Lung microvascular endothelial cell (primary cell): ENCODE data around the gene KANK4. TPM values are rescaled to one million over a fixed set of nuclear protein-coding genes. Genes with fewer than 3 reads are reported as not detected.
"Not testable (repeated sequence)": the region's sequence is repeated elsewhere in the genome, so short reads cannot be mapped to it uniquely, and the experiment has no call there.

Experiments
- DNase-seq, 2 donors: peaks; one replicate each; pipeline versions ENCODE4 v3.0.0 to v3.0.0-alpha.2; 2010; ENCODE audit warnings: low read depth in 2 of 2
- total RNA-seq: library from RNA; depleted of rRNA; stranded (reverse); fragments of >200 nt; gene quantifications from 2 replicates; pipeline ENCODE4 v1.2.1, GENCODE V29; 2014

Gene KANK4
- total RNA-seq, 1 donor from 2014 or later: not detected

GRCh38 chr1:62238507-62238906 is 80.7 kb downstream of the KANK4 start:
- no peak for DNase-seq

DNA sequence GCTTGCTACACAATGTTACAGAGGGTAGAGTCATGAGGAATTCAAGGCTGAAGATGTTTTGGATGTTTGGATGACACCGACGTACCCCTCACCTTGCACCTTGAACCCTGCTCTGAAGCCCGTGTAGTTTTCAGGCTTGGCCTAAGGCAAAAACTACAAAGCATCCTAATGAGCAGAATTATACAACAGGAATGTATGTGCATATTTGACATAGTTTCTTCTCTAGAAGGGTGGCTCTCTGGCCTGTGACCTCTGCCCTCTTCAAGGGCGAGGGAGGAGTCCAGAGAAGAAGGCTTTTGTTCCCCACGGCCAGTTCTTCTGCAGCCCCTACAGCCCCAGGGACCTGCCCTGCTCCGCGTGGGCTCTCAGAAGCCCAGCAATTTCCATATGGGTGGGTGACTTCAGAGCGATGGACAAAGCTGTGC is 81.3 kb downstream of the KANK4 start:
- DNase-seq: no peak

DNA sequence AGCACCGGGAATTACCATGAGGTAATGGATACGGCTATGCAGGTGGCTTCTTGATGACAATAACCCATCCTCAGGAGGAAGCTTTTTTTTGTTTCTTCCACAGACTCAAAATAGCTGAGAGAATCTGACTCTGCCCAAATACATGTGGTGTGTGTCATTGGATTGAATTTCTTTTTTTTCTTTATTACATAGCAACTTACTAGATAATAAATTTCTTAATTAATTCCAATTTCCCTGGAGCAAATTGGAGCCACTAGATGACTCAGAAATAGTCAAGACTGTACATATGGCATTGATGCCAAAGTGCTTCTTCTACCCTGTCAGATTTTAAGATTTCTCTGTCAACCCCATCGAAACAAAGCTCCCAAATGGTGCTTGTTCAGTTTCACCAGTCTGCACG is 81.9 kb downstream of the KANK4 start:
- DNase-seq: no peak

- no peak for DNase-seq
Observed at GRCh38 chr1:62235576-62235975, 83.7 kb downstream of the KANK4 start.

DNA sequence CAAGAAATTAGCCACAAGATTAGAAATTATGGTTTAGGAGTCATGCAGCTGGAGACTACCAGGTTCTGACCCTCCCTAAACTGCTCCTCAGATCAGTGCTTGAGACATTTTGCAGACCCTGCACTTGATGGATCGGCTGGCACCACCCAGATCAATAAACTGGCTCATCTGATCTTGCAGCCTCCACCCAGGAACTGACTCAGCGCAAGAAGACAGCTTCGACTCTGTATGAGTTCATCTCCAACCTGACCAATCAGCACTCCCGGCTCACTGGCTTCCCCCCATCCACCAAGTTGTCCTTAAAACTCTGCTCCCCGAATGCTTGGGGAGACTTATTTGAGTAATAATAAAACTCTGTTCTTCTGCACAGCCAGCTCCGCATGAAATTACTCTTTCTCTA is 84.5 kb downstream of the KANK4 start:
- DNase-seq: no peak

GRCh38 chr1:62233926-62234450 is 85.2 kb downstream of the KANK4 start:
- no peak for DNase-seq

DNA sequence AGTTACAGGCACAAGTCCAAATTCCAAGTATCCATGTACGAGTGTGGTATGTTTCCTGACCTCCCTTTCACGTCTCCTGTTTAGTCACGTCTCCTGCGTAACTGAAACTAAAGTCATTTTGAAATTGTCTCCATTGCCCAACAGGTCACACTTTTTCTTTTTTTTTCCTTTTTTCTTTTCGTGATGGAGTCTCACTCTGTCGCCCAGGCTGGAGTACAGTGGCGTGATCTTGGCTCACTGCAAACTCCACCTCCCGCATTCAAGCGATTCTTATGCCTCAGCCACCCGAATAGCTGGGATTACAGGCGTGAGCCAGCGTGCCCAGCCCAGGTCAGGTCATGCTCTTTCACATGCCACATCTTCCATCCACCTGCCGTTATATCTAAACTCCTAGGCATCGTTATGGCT is 86.4 kb downstream of the KANK4 start:
- DNase-seq: no peak

GRCh38 chr1:62230718-62231117 is 88.5 kb downstream of the KANK4 start:
- DNase-seq: no peak

DNA sequence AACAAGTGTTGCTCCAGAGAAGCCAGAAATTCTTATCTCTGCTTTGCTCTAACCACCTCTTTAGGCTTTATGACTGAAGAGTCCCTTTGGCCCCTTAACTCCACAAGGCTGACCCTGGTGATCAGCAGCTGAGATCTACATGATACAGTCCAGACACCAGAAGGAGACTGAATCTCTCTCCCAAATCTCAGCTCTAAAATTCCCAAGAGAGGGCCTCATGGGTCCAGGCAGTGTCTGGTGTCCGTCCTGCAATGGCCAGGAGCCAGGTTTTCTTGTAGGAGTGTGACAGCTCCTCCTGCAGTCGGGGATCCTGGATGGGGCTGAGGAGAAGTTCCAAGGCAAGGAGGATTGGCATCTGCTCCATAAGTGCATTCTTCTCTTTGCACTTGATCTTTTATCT is 89.3 kb downstream of the KANK4 start:
- DNase-seq: no peak

GRCh38 chr1:62229468-62229867 is 89.8 kb downstream of the KANK4 start:
- DNase-seq: no peak

GRCh38 chr1:62228883-62229187 is 90.4 kb downstream of the KANK4 start:
- DNase-seq: no peak

DNA sequence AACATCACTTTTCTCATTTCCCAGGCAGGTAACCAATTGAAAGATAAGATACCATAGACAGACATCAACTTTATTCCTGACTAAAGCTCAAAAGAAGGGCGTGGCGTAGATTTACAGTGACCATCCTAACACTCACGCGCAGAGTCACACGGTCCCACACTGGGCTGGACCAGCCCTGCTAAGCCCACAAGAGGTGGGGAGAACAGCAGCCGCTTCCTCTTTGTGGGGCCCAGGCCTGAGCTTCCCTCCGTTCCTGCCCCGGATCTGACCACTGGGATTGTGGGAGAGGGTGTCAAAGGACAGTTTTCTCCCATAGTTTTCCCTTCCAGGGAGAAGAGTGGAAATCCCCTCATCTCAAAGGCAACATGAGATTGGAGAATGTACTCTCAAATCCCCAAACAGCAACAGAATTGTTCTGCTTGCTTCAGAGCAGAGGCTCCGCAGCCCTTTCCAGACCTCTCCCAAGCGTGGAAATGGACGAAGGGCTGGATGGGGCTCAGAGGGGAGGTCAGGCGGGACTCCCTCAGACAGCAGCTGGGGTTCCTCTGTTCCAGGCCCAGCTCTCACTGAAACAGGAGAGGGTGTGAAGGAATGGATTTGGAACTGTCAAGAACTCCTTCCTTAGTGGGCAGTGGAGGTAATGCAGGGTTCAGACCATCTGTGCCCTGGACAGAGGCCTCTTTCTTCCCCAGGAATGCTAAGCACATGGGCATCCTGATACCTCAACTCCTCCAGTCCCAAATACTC is 90.9 kb downstream of the KANK4 start:
- DNase-seq: no peak

DNA sequence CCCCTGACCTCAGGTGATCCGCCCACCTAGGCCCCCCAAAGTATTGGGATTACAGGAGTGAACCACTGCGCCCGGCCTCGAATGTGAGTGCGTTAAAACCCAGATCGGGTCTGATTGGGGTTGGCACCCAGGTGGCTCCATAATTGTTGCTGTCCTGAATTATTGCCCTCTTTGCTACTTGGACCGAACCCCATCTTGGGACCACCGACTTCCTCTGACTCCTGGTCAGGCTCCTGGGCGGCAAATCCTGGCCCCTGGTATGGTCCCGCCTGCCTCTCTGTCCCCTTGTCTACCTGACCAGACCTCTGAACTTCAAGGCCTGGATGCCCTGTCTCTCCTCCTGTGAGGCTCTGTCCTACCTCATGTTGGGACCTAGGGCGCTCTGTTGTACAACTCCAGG is 91.7 kb downstream of the KANK4 start:
- DNase-seq: no peak

GRCh38 chr1:62224182-62224581 is 95.1 kb downstream of the KANK4 start:
- DNase-seq: no peak

DNA sequence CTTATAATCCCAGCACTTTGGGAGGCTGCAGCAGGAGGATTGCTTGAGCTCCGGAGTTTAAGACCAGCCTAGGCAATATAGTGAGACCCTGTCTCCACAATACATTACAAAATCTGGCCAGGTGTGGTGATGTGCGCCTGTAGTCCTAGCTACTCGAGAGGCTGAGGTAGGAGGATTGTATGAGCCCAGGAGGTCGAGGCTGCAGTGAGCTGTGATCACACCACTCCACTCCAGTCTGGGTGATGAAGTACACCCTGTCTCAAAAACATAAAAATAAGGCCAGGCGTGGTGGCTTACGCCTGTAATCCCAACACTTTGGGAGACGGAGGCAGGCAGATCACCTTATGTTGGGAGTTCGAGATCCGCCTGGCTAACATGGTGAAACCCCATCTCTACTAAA is 96.9 kb downstream of the KANK4 start:
- no peak for DNase-seq

DNA sequence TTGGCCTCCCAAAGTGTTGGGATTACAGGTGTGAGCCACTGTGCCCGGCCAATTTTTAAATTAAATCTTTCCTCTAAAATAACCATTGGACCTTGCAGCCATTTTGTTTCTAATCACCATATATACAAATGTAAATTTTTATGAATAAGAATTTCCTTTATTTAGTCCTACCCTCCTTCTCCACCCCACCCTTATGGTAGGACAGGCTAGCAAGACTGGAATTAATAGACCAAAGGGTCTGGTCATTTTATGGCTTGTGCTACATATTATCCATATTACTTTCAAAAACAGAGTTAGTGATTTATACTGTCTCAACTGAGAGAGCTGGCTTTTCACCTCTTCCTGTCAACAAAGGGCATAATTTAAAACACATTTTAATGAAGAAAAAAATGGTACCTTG is 98.1 kb downstream of the KANK4 start:
- no peak for DNase-seq

DNA sequence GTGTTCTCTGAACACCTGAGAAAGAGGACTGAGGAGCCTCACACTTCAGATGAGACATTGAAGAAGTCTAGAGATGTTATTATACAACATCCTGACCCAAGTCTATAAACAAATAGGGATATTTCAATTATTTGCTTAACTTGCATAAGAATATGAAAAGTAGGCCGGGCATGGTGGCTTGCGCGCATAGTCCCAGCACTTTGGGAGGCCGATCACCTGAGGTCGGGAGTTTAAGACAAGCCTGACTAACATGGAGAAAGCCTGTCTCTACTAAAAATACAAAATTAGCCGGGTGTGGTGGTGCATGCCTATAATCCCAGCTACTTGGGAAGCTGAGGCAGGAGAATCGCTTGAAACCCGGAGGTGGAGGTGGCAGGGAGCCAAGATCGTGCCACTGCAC is 98.8 kb downstream of the KANK4 start:
- not testable (repeated sequence) for DNase-seq

- DNase-seq: no peak
Observed at GRCh38 chr1:62218604-62219003, 100.6 kb downstream of the KANK4 start.

DNA sequence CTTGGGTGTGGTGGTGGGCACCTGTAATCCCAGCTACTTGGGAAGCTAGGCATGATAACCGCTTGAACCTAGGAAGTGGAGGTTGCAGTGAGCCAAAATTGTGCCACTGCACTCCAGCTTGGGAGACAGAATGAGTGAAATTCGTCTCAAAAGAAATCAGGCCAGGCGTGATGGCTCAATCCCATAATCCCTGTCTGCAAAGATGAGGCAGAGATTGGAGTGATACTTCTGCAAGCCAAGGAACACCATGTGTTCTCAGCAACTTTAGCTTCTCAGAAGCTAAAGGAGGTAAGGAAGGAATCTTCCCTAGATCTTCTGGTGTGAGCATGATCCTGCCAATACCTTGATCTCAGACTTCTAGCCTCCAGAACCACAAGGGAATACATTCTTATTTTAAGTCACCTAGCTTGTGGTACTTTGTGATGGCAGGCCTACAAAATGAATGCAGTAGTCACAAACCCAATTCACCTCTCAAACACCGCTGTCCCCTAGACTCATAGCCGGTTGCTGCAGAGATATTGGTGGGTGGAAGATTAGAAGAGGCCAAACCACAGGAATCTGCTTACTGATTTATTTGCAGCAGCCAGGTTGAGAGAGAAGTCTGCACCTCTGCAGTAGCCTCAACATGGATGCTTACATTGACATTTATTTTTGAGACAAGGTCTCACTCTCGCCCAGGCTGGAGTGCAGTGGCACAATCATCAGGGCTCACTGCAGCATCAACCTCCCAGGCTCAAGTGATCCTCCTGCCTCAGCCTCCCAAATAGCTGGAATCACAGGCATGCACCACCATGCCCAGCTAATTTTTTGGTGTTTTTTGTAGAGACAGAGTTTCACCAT is 105.9 kb downstream of the KANK4 start:
- DNase-seq: no peak

DNA sequence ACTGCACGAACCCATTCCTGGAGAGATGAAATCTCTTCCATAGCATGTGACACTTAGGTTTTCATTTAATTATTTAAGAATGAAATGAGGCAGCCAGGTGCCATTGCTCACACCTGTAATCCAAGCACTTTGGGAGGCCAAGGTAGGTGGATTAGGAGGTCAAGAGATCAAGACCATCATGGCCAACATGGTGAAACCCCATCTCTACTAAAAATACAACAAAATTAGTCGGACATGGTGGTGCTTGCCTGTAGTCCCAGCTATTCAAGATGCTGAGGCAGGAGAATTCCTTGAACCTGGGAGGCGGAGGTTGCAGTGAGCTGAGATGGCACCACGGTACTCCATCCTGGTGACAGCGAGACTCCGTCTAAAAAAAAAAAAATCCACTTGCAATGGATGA is 106.8 kb downstream of the KANK4 start:
- DNase-seq: no peak

DNA sequence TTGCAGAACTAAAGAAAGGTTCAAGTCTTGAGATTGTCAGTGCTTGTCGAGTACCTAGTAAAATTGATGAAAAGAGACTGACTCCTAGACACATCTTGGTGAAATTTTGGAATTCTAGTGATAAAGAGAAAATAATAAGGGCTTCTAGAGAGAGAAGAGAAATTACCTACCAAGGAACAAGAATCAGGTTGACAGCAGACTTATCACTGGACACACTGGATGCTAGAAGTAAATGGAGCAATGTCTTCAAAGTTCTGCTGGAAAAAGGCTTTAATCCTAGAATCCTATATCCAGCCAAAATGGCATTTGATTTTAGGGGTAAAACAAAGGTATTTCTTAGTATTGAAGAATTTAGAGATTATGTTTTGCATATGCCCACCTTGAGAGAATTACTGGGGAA is 108.3 kb downstream of the KANK4 start:
- no peak for DNase-seq

GRCh38 chr1:62209931-62210595 is 109.2 kb downstream of the KANK4 start:
- no peak for DNase-seq
